Keratinocyte (primary cell): ENCODE results near the gene MINK1. TPM values are rescaled to one million over a fixed set of nuclear protein-coding genes. Genes with fewer than 3 reads are reported as not detected.

Experiments used
- DNase-seq: peaks from one replicate; pipeline ENCODE4 v3.0.0-alpha.2; 2011; ENCODE audit warnings: low read depth, missing footprints, low spot score
- FAIRE-seq: peaks from 2 replicates; lab custom pipeline; 2011; peaks lifted over from hg19 to GRCh38; lab: Jason Lieb, UNC
- H2AFZ ChIP-seq: 2 replicates; pipeline ENCODE4 v1.6.0; 2012; ENCODE audit warnings: low read length, control low read depth, inconsistent platforms; ENCODE audit not compliant: control insufficient read depth
- H3K27ac ChIP-seq: 2 replicates; pipeline ENCODE4 v1.5.1; 2011; ENCODE audit warnings: low read length; ENCODE audit not compliant: control insufficient read depth, insufficient read depth
- H3K27me3 ChIP-seq: 3 replicates; pipeline ENCODE4 v1.6.0; 2011; ENCODE audit warnings: low read length; ENCODE audit not compliant: control insufficient read depth, insufficient read depth; ENCODE audit errors: extremely low read depth
- H3K36me3 ChIP-seq, 2 experiments: 2 replicates in 1 of 2; 3 replicates in 1 of 2; pipeline ENCODE4 v1.5.1; 2011; ENCODE audit warnings: low read length in 2 of 2, mild to moderate bottlenecking in 1 of 2; ENCODE audit not compliant: control insufficient read depth in 2 of 2, insufficient read depth in 2 of 2; ENCODE audit errors: extremely low read depth in 1 of 2
- H3K4me1 ChIP-seq: 3 replicates; pipeline ENCODE4 v1.5.1; 2011; ENCODE audit warnings: low read length; ENCODE audit not compliant: control insufficient read depth, insufficient read depth; ENCODE audit errors: extremely low read depth
- H3K4me2 ChIP-seq: 3 replicates; pipeline ENCODE4 v1.6.0; 2011; ENCODE audit warnings: low read depth, low read length; ENCODE audit not compliant: control insufficient read depth, insufficient read depth; ENCODE audit errors: extremely low read depth
- H3K4me3 ChIP-seq, 3 experiments: fragments of 200-600 bp in 1 of 3; sonication (generic) in 1 of 3; 2 replicates in 2 of 3; 3 replicates in 1 of 3; pipeline ENCODE4 v1.5.1; 2011 to 2016; ENCODE audit warnings: low read length in 3 of 3, mild to moderate bottlenecking in 3 of 3, control low read depth in 2 of 3, inconsistent platforms in 1 of 3, low read depth in 1 of 3, mixed read lengths in 1 of 3, mixed run types in 1 of 3, moderate library complexity in 1 of 3; ENCODE audit not compliant: control insufficient read depth in 2 of 3, insufficient read depth in 2 of 3; ENCODE audit errors: extremely low read depth in 1 of 3
- H3K79me2 ChIP-seq: 2 replicates; pipeline ENCODE4 v1.6.0; 2012; ENCODE audit warnings: low read length; ENCODE audit not compliant: control insufficient read depth, insufficient read depth
- H3K9ac ChIP-seq: 3 replicates; pipeline ENCODE4 v1.6.0; 2011; ENCODE audit warnings: low read length; ENCODE audit not compliant: control insufficient read depth, insufficient read depth; ENCODE audit errors: extremely low read depth
- H3K9me1 ChIP-seq: 3 replicates; pipeline ENCODE4 v1.6.0; 2011; ENCODE audit warnings: low read length; ENCODE audit not compliant: control insufficient read depth, insufficient read depth; ENCODE audit errors: extremely low read depth
- H3K9me3 ChIP-seq: 2 replicates; pipeline ENCODE4 v1.5.1; 2012; ENCODE audit warnings: low read depth, low read length; ENCODE audit not compliant: control insufficient read depth
- H4K20me1 ChIP-seq: 3 replicates; pipeline ENCODE4 v1.6.0; 2011; ENCODE audit warnings: low read length; ENCODE audit not compliant: control insufficient read depth, insufficient read depth; ENCODE audit errors: extremely low read depth
- EZH2 ChIP-seq: IDR thresholded peaks from one replicate; pipeline ENCODE4 v1.6.1; 2012; ENCODE audit warnings: inconsistent platforms, mild to moderate bottlenecking, low read length, moderate library complexity
- dilution Hi-C: fragments of 300-500 bp; cut with MboI; formaldehyde crosslinking; loops from one replicate; pipeline ENCODE4 v1.7.0; 2020; ENCODE audit warnings: low sequenced_read_pairs; ENCODE audit not compliant: extremely low pct_ligation_motif_present
- polyA minus RNA-seq, 3 experiments: library from RNA; depleted of rRNA, polyadenylated mRNA; stranded (reverse); fragments of >200 nt; gene quantifications; 1 replicate in 1 of 3; 2 replicates in 1 of 3; 3 replicates in 1 of 3; pipeline ENCODE4 v1.2.3, GENCODE V29; 2011
- polyA plus RNA-seq, 5 experiments: library from polyadenylated mRNA; depleted of rRNA in 3 of 5; stranded (reverse) in 3 of 5; stranded (forward) in 1 of 5; unstranded in 1 of 5; fragments of >200 nt; gene quantifications; 1 replicate in 1 of 5; 2 replicates in 3 of 5; 3 replicates in 1 of 5; pipeline versions ENCODE4 v1.2.1 to v1.2.3, GENCODE V29; 2011 to 2012; ENCODE audit warnings: missing spikeins in 2 of 5, low read depth in 1 of 5, low replicate concordance in 1 of 5
- TF ChIP-seq, protein P1 (sequence below), 3 experiments: IDR thresholded peaks in 1 of 3; conservative IDR thresholded peaks in 1 of 3; optimal IDR thresholded peaks in 1 of 3; 2 replicates in 2 of 3; 3 replicates in 1 of 3; pipeline versions ENCODE3 to v1.5.1; 2011; ENCODE audit warnings: low read length in 3 of 3, mild to moderate bottlenecking in 3 of 3, moderate library complexity in 2 of 3, control low read depth in 1 of 3, inconsistent platforms in 1 of 3; ENCODE audit not compliant: insufficient read depth in 2 of 3; ENCODE audit errors: extremely low read depth in 1 of 3

Gene MINK1
- polyA plus RNA-seq (82.8 to 101 TPM (median 93.7 TPM) in 3 replicates), polyA minus RNA-seq (137 to 232 TPM (median 209 TPM) in 3 replicates)
- 113 TPM for polyA plus RNA-seq (2011; ENCODE audit: low read depth)
- 60.9 and 66.3 TPM in 2 replicates for polyA plus RNA-seq (2011; cell fraction: cytosol; rRNA removed)
- polyA plus RNA-seq (2011; cell fraction: nucleus; rRNA removed): 451 and 562 TPM in 2 replicates
- 92.2 and 154 TPM in 2 replicates for polyA plus RNA-seq (2012; ENCODE audit: low replicate concordance)
- polyA minus RNA-seq (2011; cell fraction: cytosol; rRNA and poly(A)+ RNA removed): 63.5 TPM
- 113 and 158 TPM in 2 replicates for polyA minus RNA-seq (2011; cell fraction: nucleus; rRNA and poly(A)+ RNA removed)

GRCh38 chr17:4833178-4833940 lies at the start of gene MINK1:
TSS of gene MINK1 (plus strand) at chr17:4833340. CDS start at chr17:4833584, 244 bp downstream.
- DNase-seq: peak; percentile 80
- Histone ChIP-seq H3K4me2 (peak within 1 kb of the TSS; percentile 100), H3K4me1 (peaks cover 28% of the 10 kb centered on the region), H3K9me3 (no peaks in the 10 kb centered on the region), H3K27ac (peak within 1 kb of the TSS; percentile 90), H3K79me2 (peaks cover 50% of the 10 kb centered on the region), H2AFZ (peak within 1 kb of the TSS; percentile 73), H3K9ac (peak within 1 kb of the TSS; percentile 86), H4K20me1 (peaks cover 6% of the 10 kb centered on the region), H3K36me3 (peaks cover 4 to 19% of the 10 kb centered on the region in 2 experiments), H3K4me3 (peak within 1 kb of the TSS; percentile 98 to 99 (median 99)), H3K9me1 (peaks cover 5% of the 10 kb centered on the region), H3K27me3 (no peaks in the 10 kb centered on the region)
- no peak for TF ChIP-seq EZH2
- TF ChIP-seq, protein P1, sequence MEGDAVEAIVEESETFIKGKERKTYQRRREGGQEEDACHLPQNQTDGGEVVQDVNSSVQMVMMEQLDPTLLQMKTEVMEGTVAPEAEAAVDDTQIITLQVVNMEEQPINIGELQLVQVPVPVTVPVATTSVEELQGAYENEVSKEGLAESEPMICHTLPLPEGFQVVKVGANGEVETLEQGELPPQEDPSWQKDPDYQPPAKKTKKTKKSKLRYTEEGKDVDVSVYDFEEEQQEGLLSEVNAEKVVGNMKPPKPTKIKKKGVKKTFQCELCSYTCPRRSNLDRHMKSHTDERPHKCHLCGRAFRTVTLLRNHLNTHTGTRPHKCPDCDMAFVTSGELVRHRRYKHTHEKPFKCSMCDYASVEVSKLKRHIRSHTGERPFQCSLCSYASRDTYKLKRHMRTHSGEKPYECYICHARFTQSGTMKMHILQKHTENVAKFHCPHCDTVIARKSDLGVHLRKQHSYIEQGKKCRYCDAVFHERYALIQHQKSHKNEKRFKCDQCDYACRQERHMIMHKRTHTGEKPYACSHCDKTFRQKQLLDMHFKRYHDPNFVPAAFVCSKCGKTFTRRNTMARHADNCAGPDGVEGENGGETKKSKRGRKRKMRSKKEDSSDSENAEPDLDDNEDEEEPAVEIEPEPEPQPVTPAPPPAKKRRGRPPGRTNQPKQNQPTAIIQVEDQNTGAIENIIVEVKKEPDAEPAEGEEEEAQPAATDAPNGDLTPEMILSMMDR (optimal IDR thresholded peaks at IDR 0.05 in 1 of 3, IDR thresholded peaks at IDR 0.05 in 1 of 3, conservative IDR thresholded peaks at IDR 0.05 in 1 of 3; ENCODE audit: extremely low read depth in 1 of 3, insufficient read depth in 2 of 3, low read length in 3 of 3): no peak
- FAIRE-seq: no peak
- dilution Hi-C loops: no loop called here

GRCh38 chr17:4785311-4786105 lies 47.6 kb upstream of the MINK1 start:
- no peaks in the 10 kb centered on the region for H3K9me3 ChIP-seq
- no peaks in the 10 kb centered on the region for H3K9me1 ChIP-seq
- DNase-seq (no peak), FAIRE-seq (no peak)
- peaks cover 6% of the 10 kb centered on the region for H3K79me2 ChIP-seq
- dilution Hi-C loops: no loop called here
- H3K4me2 ChIP-seq: peak overlapping the region; percentile 68
- no peak for TF ChIP-seq EZH2
- TF ChIP-seq, protein P1 (optimal IDR thresholded peaks at IDR 0.05 in 1 of 3, IDR thresholded peaks at IDR 0.05 in 1 of 3, conservative IDR thresholded peaks at IDR 0.05 in 1 of 3; ENCODE audit: extremely low read depth in 1 of 3, insufficient read depth in 2 of 3, low read length in 3 of 3): no peak
- H3K4me1 ChIP-seq: peaks cover 20% of the 10 kb centered on the region
- peak overlapping the region in 1 of 3 experiments; percentile 56 for H3K4me3 ChIP-seq
- H3K27ac ChIP-seq: no peak overlapping the region
- peaks cover 21% of the 10 kb centered on the region for H3K27me3 ChIP-seq
- no peak overlapping the region for H3K9ac ChIP-seq
- no peaks in the 10 kb centered on the region for H3K36me3 ChIP-seq
- peak overlapping the region; percentile 66 for H2AFZ ChIP-seq
- H4K20me1 ChIP-seq: no peaks in the 10 kb centered on the region
